ENCODE results near the gene FAR2.

FAR2 gene

GRCh38 chr12:29208060-29208459, 59.0 kb downstream of the FAR2 start:
- no peak overlapping the region for H3K27ac ChIP-seq (ENCODE audit: low read depth, low read length)
- no peaks in the 10 kb centered on the region for H3K4me1 ChIP-seq (ENCODE audit: insufficient read depth, low read length)
- 98% methylated on average over 1 of the region's 2 CpGs for WGBS

GRCh38 chr12:29208936-29209701, 60.0 kb downstream of the FAR2 start:
- no peaks in the 10 kb centered on the region for H3K9me3 ChIP-seq (ENCODE audit: insufficient read depth, low read depth, low read length)
- WGBS, result 96% methylated on average over 3 of the region's 3 CpGs

More at GRCh38 chr12:29208060-29208459, 59.0 kb downstream of the FAR2 start:
- Histone ChIP-seq H3K27me3 (ENCODE audit: insufficient read depth, low read length) (no peaks in the 10 kb centered on the region), H3K36me3 (ENCODE audit: insufficient read depth, low read length) (no peaks in the 10 kb centered on the region), H3K4me3 (ENCODE audit: low read length) (no peak overlapping the region), H3K9ac (ENCODE audit: low read depth, low read length) (no peak overlapping the region), H3K9me3 (ENCODE audit: insufficient read depth, low read depth, low read length) (no peaks in the 10 kb centered on the region)

GRCh38 chr12:29211696-29212095, 62.6 kb downstream of the FAR2 start:
- 100% methylated on average over 2 of the region's 2 CpGs for WGBS
- no peak overlapping the region for H3K27ac ChIP-seq (ENCODE audit: low read depth, low read length)

More at GRCh38 chr12:29208936-29209701, 60.0 kb downstream of the FAR2 start:
- no peaks in the 10 kb centered on the region for H3K4me1 ChIP-seq (ENCODE audit: insufficient read depth, low read length)
- H3K27me3 ChIP-seq (ENCODE audit: insufficient read depth, low read length), result no peaks in the 10 kb centered on the region
- no peak overlapping the region for H3K27ac ChIP-seq (ENCODE audit: low read depth, low read length)
- no peaks in the 10 kb centered on the region for H3K36me3 ChIP-seq (ENCODE audit: insufficient read depth, low read length)
- no peak overlapping the region for H3K9ac ChIP-seq (ENCODE audit: low read depth, low read length)
- no peak overlapping the region for H3K4me3 ChIP-seq (ENCODE audit: low read length)

GRCh38 chr12:29212682-29213403, 63.8 kb downstream of the FAR2 start:
- no peak overlapping the region for H3K9ac ChIP-seq (ENCODE audit: low read depth, low read length)
- H3K9me3 ChIP-seq (ENCODE audit: insufficient read depth, low read depth, low read length), result no peaks in the 10 kb centered on the region
- H3K4me3 ChIP-seq (ENCODE audit: low read length), result no peak overlapping the region
- no peaks in the 10 kb centered on the region for H3K4me1 ChIP-seq (ENCODE audit: insufficient read depth, low read length)
- no peaks in the 10 kb centered on the region for H3K36me3 ChIP-seq (ENCODE audit: insufficient read depth, low read length)
- H3K27me3 ChIP-seq (ENCODE audit: insufficient read depth, low read length), result no peaks in the 10 kb centered on the region
- WGBS, result 79% methylated on average over 3 of the region's 4 CpGs
- H3K27ac ChIP-seq (ENCODE audit: low read depth, low read length), result no peak overlapping the region

More at GRCh38 chr12:29211696-29212095, 62.6 kb downstream of the FAR2 start:
- Histone ChIP-seq H3K4me1 (ENCODE audit: insufficient read depth, low read length) (no peaks in the 10 kb centered on the region), H3K36me3 (ENCODE audit: insufficient read depth, low read length) (no peaks in the 10 kb centered on the region), H3K9ac (ENCODE audit: low read depth, low read length) (no peak overlapping the region), H3K9me3 (ENCODE audit: insufficient read depth, low read depth, low read length) (no peaks in the 10 kb centered on the region), H3K4me3 (ENCODE audit: low read length) (no peak overlapping the region), H3K27me3 (ENCODE audit: insufficient read depth, low read length) (no peaks in the 10 kb centered on the region)

GRCh38 chr12:29216266-29216665, 67.2 kb downstream of the FAR2 start:
- Histone ChIP-seq H3K27me3 (ENCODE audit: insufficient read depth, low read length) (no peaks in the 10 kb centered on the region), H3K4me1 (ENCODE audit: insufficient read depth, low read length) (no peaks in the 10 kb centered on the region), H3K9me3 (ENCODE audit: insufficient read depth, low read depth, low read length) (no peaks in the 10 kb centered on the region), H3K9ac (ENCODE audit: low read depth, low read length) (no peak overlapping the region), H3K36me3 (ENCODE audit: insufficient read depth, low read length) (no peaks in the 10 kb centered on the region), H3K4me3 (ENCODE audit: low read length) (no peak overlapping the region), H3K27ac (ENCODE audit: low read depth, low read length) (no peak overlapping the region)
- WGBS, result 97% methylated on average over 2 of the region's 2 CpGs

GRCh38 chr12:29216797-29217575, 67.9 kb downstream of the FAR2 start:
- WGBS, result 78% methylated on average over 5 of the region's 5 CpGs
- H3K9me3 ChIP-seq (ENCODE audit: insufficient read depth, low read depth, low read length), result no peaks in the 10 kb centered on the region
- H3K36me3 ChIP-seq (ENCODE audit: insufficient read depth, low read length), result no peaks in the 10 kb centered on the region
- H3K4me1 ChIP-seq (ENCODE audit: insufficient read depth, low read length), result no peaks in the 10 kb centered on the region
- no peak overlapping the region for H3K4me3 ChIP-seq (ENCODE audit: low read length)
- no peak overlapping the region for H3K9ac ChIP-seq (ENCODE audit: low read depth, low read length)
- no peaks in the 10 kb centered on the region for H3K27me3 ChIP-seq (ENCODE audit: insufficient read depth, low read length)
- no peak overlapping the region for H3K27ac ChIP-seq (ENCODE audit: low read depth, low read length)

GRCh38 chr12:29220632-29221336, 71.7 kb downstream of the FAR2 start:
- H3K9ac ChIP-seq (ENCODE audit: low read depth, low read length), result no peak overlapping the region

GRCh38 chr12:29222200-29222599, 73.1 kb downstream of the FAR2 start:
- H3K9me3 ChIP-seq (ENCODE audit: insufficient read depth, low read depth, low read length), result no peaks in the 10 kb centered on the region
- no peaks in the 10 kb centered on the region for H3K27me3 ChIP-seq (ENCODE audit: insufficient read depth, low read length)
- WGBS, result 95% methylated on average over 1 of the region's 1 CpG
- H3K36me3 ChIP-seq (ENCODE audit: insufficient read depth, low read length), result no peaks in the 10 kb centered on the region
- peaks cover 21% of the 10 kb centered on the region for H3K4me1 ChIP-seq (ENCODE audit: insufficient read depth, low read length)
- H3K9ac ChIP-seq (ENCODE audit: low read depth, low read length), result no peak overlapping the region
- H3K27ac ChIP-seq (ENCODE audit: low read depth, low read length), result no peak overlapping the region
- H3K4me3 ChIP-seq (ENCODE audit: low read length), result no peak overlapping the region

More at GRCh38 chr12:29220632-29221336, 71.7 kb downstream of the FAR2 start:
- Histone ChIP-seq H3K27ac (ENCODE audit: low read depth, low read length) (no peak overlapping the region), H3K36me3 (ENCODE audit: insufficient read depth, low read length) (no peaks in the 10 kb centered on the region), H3K27me3 (ENCODE audit: insufficient read depth, low read length) (no peaks in the 10 kb centered on the region), H3K4me1 (ENCODE audit: insufficient read depth, low read length) (peaks cover 7% of the 10 kb centered on the region), H3K9me3 (ENCODE audit: insufficient read depth, low read depth, low read length) (no peaks in the 10 kb centered on the region), H3K4me3 (ENCODE audit: low read length) (no peak overlapping the region)
- WGBS, result 96% methylated on average over 17 of the region's 18 CpGs

- Histone ChIP-seq H3K9me3 (ENCODE audit: insufficient read depth, low read depth, low read length) (no peaks in the 10 kb centered on the region), H3K4me1 (ENCODE audit: insufficient read depth, low read length) (peaks cover 33% of the 10 kb centered on the region), H3K9ac (ENCODE audit: low read depth, low read length) (no peak overlapping the region), H3K4me3 (ENCODE audit: low read length) (no peak overlapping the region), H3K27ac (ENCODE audit: low read depth, low read length) (no peak overlapping the region), H3K27me3 (ENCODE audit: insufficient read depth, low read length) (no peaks in the 10 kb centered on the region), H3K36me3 (ENCODE audit: insufficient read depth, low read length) (no peaks in the 10 kb centered on the region)
- WGBS, result 93% methylated on average over 2 of the region's 2 CpGs
Observed at GRCh38 chr12:29223426-29223825, 74.3 kb downstream of the FAR2 start.

- H3K9ac ChIP-seq (ENCODE audit: low read depth, low read length), result no peak overlapping the region
- no peak overlapping the region for H3K4me3 ChIP-seq (ENCODE audit: low read length)
- H3K4me1 ChIP-seq (ENCODE audit: insufficient read depth, low read length), result peaks cover 39% of the 10 kb centered on the region
- no peaks in the 10 kb centered on the region for H3K36me3 ChIP-seq (ENCODE audit: insufficient read depth, low read length)
- no peak overlapping the region for H3K27ac ChIP-seq (ENCODE audit: low read depth, low read length)
- no peaks in the 10 kb centered on the region for H3K9me3 ChIP-seq (ENCODE audit: insufficient read depth, low read depth, low read length)
- 98% methylated on average over 2 of the region's 2 CpGs for WGBS
- no peaks in the 10 kb centered on the region for H3K27me3 ChIP-seq (ENCODE audit: insufficient read depth, low read length)
Observed at GRCh38 chr12:29223956-29224543, 75.0 kb downstream of the FAR2 start.
